HepG2 (cell line): Measurements from ENCODE around the gene PITHD1. TPM values are rescaled to one million over a fixed set of nuclear protein-coding genes. Genes with fewer than 3 reads are reported as not detected.
A peak's percentile ranks its signal among the peaks of the same experiment; 100 is the strongest.

Experiments used
- ATF4 ChIP-seq, 2 experiments: fragments of 450-650 bp in 1 of 2; sonication (generic) in 1 of 2; formaldehyde crosslinking; IDR thresholded peaks; 2 replicates each; pipeline versions ENCODE4 v1.5.0 to v1.8.0; 2020 to 2022; ENCODE audit warnings: mild to moderate bottlenecking in 1 of 2, missing genetic modification reagents in 1 of 2
- ATRX ChIP-seq: sonication (generic); formaldehyde crosslinking; IDR thresholded peaks from 2 replicates; pipeline ENCODE4 v1.4.0; 2020; ENCODE audit warnings: missing genetic modification reagents, borderline replicate concordance
- DNMT1 ChIP-seq: sonication (generic); formaldehyde crosslinking; IDR thresholded peaks from 2 replicates; pipeline ENCODE4 v1.5.1; 2020; ENCODE audit warnings: mild to moderate bottlenecking, missing genetic modification reagents
- GABPB1 ChIP-seq: IDR thresholded peaks from 2 replicates; pipeline ENCODE4 v1.6.1; 2016; ENCODE audit warnings: mild to moderate bottlenecking, missing genetic modification reagents, moderate library complexity, missing compliant biosample characterization
- HDAC6 ChIP-seq: fragments of 200-600 bp; sonication (generic); IDR thresholded peaks from 2 replicates; pipeline ENCODE4 v1.7.0; 2017; ENCODE audit warnings: mild to moderate bottlenecking, antibody characterized with exemption, low read length, low read depth
- LRRFIP1 ChIP-seq: sonication (generic); formaldehyde crosslinking; conservative IDR thresholded peaks from 2 replicates; pipeline ENCODE4 v1.4.0; 2020; ENCODE audit warnings: missing genetic modification reagents
- MIXL1 ChIP-seq: IDR thresholded peaks from 2 replicates; pipeline ENCODE4 v1.6.1; 2016
- MXI1 ChIP-seq: IDR thresholded peaks from 3 replicates; pipeline ENCODE4 v1.6.1; 2012; ENCODE audit warnings: low read depth, low read length, inconsistent platforms, borderline replicate concordance
- NCOA5 ChIP-seq: sonication (generic); formaldehyde crosslinking; IDR thresholded peaks from 2 replicates; pipeline ENCODE4 v1.4.0; 2020; ENCODE audit warnings: missing genetic modification reagents
- SAFB2 ChIP-seq: sonication (generic); formaldehyde crosslinking; IDR thresholded peaks from 2 replicates; pipeline ENCODE4 v1.5.1; 2020; ENCODE audit warnings: missing genetic modification reagents, low read depth, mild to moderate bottlenecking, borderline replicate concordance
- SIX4 ChIP-seq: sonication (generic); formaldehyde crosslinking; IDR thresholded peaks from 2 replicates; pipeline ENCODE4 v1.4.0; 2020; ENCODE audit warnings: missing genetic modification reagents
- ZBTB43 ChIP-seq: sonication (generic); formaldehyde crosslinking; conservative IDR thresholded peaks from 2 replicates; pipeline ENCODE4 v1.4.0; 2020; ENCODE audit warnings: missing genetic modification reagents
- ZBTB49 ChIP-seq: sonication (generic); formaldehyde crosslinking; IDR thresholded peaks from 2 replicates; pipeline ENCODE4 v1.4.0; 2020; ENCODE audit warnings: missing genetic modification reagents, borderline replicate concordance
- ZMYM3 ChIP-seq: sonication (generic); formaldehyde crosslinking; IDR thresholded peaks from 2 replicates; pipeline ENCODE4 v1.5.1; 2020; ENCODE audit warnings: mild to moderate bottlenecking, missing genetic modification reagents
- ZNF256 ChIP-seq: sonication (generic); formaldehyde crosslinking; conservative IDR thresholded peaks from 2 replicates; pipeline ENCODE4 v1.4.0; 2020; ENCODE audit warnings: missing genetic modification reagents
- ZNF275 ChIP-seq: sonication (generic); formaldehyde crosslinking; IDR thresholded peaks from 2 replicates; pipeline ENCODE4 v1.8.0; 2022; ENCODE audit warnings: missing genetic modification reagents, mild to moderate bottlenecking, inconsistent platforms, borderline replicate concordance
- ZNF652 ChIP-seq: IDR thresholded peaks from 2 replicates; pipeline ENCODE4 v1.6.1; 2016; ENCODE audit warnings: low read depth, borderline replicate concordance
- ZNF704 ChIP-seq: sonication (generic); formaldehyde crosslinking; IDR thresholded peaks from 2 replicates; pipeline ENCODE4 v1.8.1; 2023; ENCODE audit warnings: mild to moderate bottlenecking, inconsistent platforms, moderate library complexity, missing genetic modification reagents, borderline replicate concordance
- polyA plus RNA-seq, 8 experiments: library from polyadenylated mRNA; depleted of rRNA in 3 of 8; stranded (reverse) in 7 of 8; unstranded in 1 of 8; fragments of >200 nt; fragmentation: Illumina TruSeq in 4 of 8; extraction: Trizol in 4 of 8; gene quantifications; 2 replicates each; pipeline versions ENCODE4 v1.2.1 to v1.2.3, GENCODE V29; 2011 to 2016; ENCODE audit warnings: low read depth in 4 of 8, missing spikeins in 1 of 8, mixed read lengths in 1 of 8; ENCODE audit not compliant: insufficient read depth in 1 of 8
- total RNA-seq, 5 experiments: library from RNA; depleted of rRNA; stranded (reverse); fragments of >200 nt; fragmentation: Illumina TruSeq; extraction: Trizol; gene quantifications; 2 replicates each; pipeline ENCODE4 v1.2.3, GENCODE V29; 2016; ENCODE audit warnings: low read depth in 1 of 5

PITHD1 gene
- total and polyA plus RNA-seq, 2 of the 13 experiments (the other 11 are each of a cell fraction or from before 2014, with no cell fraction given) = 28.0 to 37.3 TPM

GRCh38 chr1:23800400-23801337 is 22.5 kb downstream of the PITHD1 start, which contains the start of gene GALE (continued):
- TF ChIP-seq ZNF704 (CRISPR knock-in tag) (peak; percentile 15; the same call in 1 of the 2 replicates), HDAC6 (no peak), SAFB2 (CRISPR knock-in tag) (no peak; the same call in 1 of the 2 replicates), ZBTB43 (CRISPR knock-in tag) (no peak), MXI1 (peak; percentile 87; the same call in 1 of the 3 replicates), ZMYM3 (CRISPR knock-in tag) (peak; percentile 35), ZNF652 (no peak), DNMT1 (no peak), LRRFIP1 (CRISPR knock-in tag) (no peak), ATRX (CRISPR knock-in tag) (no peak), GABPB1 (CRISPR knock-in tag) (peak; percentile 95), MIXL1 (CRISPR knock-in tag) (0 out of 2 replicates have a peak, but pooled peaks have one; percentile 17), SIX4 (CRISPR knock-in tag) (peak; percentile 81; the same call in 1 of the 2 replicates), ZNF256 (no peak), ATF4 (CRISPR knock-in tag; IDR thresholded peaks at IDR 0.05) (no peak), ZNF275 (no peak; the same call in 1 of the 2 replicates), NCOA5 (no peak), ZBTB49 (CRISPR knock-in tag) (no peak)
